ENCODE results near the gene TREX2. TPM values are rescaled to one million over a fixed set of nuclear protein-coding genes. Genes with fewer than 3 reads are reported as not detected.

Gene TREX2
- total RNA-seq, 1 experiment from 2014 or later: 2.9 TPM

DNA sequence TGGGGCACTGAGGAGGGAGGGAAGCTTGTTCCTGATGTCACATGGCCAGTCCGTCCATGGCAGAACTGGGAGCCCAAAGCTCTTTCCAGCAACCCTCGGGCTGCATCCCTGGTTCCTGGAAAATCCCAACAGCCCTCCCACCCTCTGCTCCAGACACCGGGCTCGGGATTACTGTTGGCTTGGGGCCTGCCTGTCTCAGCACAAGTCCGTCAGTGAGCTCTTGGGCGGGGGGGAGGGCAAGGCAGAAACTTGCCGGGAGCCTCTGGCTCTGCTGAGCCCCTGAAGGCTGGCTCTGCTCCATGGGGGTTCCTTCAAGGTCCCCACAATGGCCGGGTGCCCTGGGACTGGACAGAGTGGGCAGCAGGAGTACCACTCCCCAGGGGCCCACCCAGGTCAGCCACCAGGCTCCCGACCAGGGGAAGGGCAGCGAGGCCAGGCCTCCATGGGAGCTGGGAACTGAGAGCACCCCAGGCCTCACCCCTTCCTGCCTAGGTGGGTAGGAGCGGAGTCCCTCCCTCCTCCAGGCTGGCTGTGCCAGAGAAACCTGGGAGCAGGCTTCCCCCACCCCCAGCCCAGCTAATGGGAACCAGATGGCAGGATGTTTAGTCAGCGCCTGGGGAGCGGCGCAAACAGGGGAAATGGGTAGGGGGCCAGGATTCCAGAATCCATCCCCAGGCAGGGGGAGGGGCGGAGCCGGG lies 31.0 kb upstream of the TREX2 start (continued):
- TF ChIP-seq REST (IDR thresholded peaks at IDR 0.05; ENCODE audit: low read depth): no peak
- no peak for TF ChIP-seq EZH2 (IDR thresholded peaks at IDR 0.05)
- TF ChIP-seq JUND (IDR thresholded peaks at IDR 0.05): no peak
- no peak for TF ChIP-seq FOSL1 (IDR thresholded peaks at IDR 0.05; ENCODE audit: low read depth)
- no peak for TF ChIP-seq POLR2AphosphoS5 (IDR thresholded peaks at IDR 0.05; ENCODE audit: low read depth, low read length)
- no peak for TF ChIP-seq SP1 (IDR thresholded peaks at IDR 0.05; ENCODE audit: low read depth)
- TF ChIP-seq POLR2A (IDR thresholded peaks at IDR 0.05; ENCODE audit: borderline replicate concordance, extremely low read depth, insufficient read depth, insufficient read length): no peak

- no peaks in the 10 kb centered on the region for H3K9me3 ChIP-seq (ENCODE audit: control insufficient read depth in 1 of 2, insufficient read depth in 1 of 2, low read depth in 1 of 2, low read length in 2 of 2)
- ATAC-seq: no peak
- POLR2A ChIA-PET: no interaction called here
- TF ChIP-seq TCF7L2 (IDR thresholded peaks at IDR 0.05; ENCODE audit: borderline replicate concordance, extremely low read depth, insufficient read depth, insufficient read length): no peak
- no peak for TF ChIP-seq ZFX (IDR thresholded peaks at IDR 0.05)
- TF ChIP-seq CBX3 (IDR thresholded peaks at IDR 0.05; ENCODE audit: low read depth): no peak
- no peak for TF ChIP-seq POLR2A (IDR thresholded peaks at IDR 0.05; ENCODE audit: borderline replicate concordance, extremely low read depth, insufficient read depth, insufficient read length)
- TF ChIP-seq CTCF (IDR thresholded peaks at IDR 0.05 in 2 of 3, conservative IDR thresholded peaks at IDR 0.05 in 1 of 3; ENCODE audit: borderline replicate concordance in 1 of 3, insufficient read depth in 1 of 3, low read depth in 2 of 3, low read length in 2 of 3): no peak
- no peak for TF ChIP-seq EZH2 (IDR thresholded peaks at IDR 0.05)
- TF ChIP-seq, protein P1, sequence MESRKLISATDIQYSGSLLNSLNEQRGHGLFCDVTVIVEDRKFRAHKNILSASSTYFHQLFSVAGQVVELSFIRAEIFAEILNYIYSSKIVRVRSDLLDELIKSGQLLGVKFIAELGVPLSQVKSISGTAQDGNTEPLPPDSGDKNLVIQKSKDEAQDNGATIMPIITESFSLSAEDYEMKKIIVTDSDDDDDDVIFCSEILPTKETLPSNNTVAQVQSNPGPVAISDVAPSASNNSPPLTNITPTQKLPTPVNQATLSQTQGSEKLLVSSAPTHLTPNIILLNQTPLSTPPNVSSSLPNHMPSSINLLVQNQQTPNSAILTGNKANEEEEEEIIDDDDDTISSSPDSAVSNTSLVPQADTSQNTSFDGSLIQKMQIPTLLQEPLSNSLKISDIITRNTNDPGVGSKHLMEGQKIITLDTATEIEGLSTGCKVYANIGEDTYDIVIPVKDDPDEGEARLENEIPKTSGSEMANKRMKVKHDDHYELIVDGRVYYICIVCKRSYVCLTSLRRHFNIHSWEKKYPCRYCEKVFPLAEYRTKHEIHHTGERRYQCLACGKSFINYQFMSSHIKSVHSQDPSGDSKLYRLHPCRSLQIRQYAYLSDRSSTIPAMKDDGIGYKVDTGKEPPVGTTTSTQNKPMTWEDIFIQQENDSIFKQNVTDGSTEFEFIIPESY (IDR thresholded peaks at IDR 0.05; ENCODE audit: extremely low read depth, insufficient replicate concordance, low read length): no peak
Measured at GRCh38 chrX:153475751-153476281, 30.0 kb upstream of the TREX2 start.

More at GRCh38 chrX:153475751-153476281, 30.0 kb upstream of the TREX2 start:
- H3K9me2 ChIP-seq (ENCODE audit: insufficient read depth): no peaks in the 10 kb centered on the region
- DNase-seq (ENCODE audit: low read depth, low spot score): no peak
- no peak overlapping the region for H2AFZ ChIP-seq (ENCODE audit: low read depth, low read length, poor library complexity, severe bottlenecking)
- H3K79me2 ChIP-seq (ENCODE audit: insufficient read depth, low read length): no peaks in the 10 kb centered on the region
- H4K20me1 ChIP-seq (ENCODE audit: insufficient read depth): no peaks in the 10 kb centered on the region
- no peaks in the 10 kb centered on the region for H3K36me3 ChIP-seq (ENCODE audit: control insufficient read depth in 1 of 2, insufficient read depth in 2 of 2, low read length in 2 of 2)
- no peak overlapping the region for H3K4me2 ChIP-seq (ENCODE audit: low read length)
- no peak overlapping the region for H3K4me3 ChIP-seq (replicated peaks in 1 of 2; ENCODE audit: low read depth in 1 of 2, low read length in 2 of 2)
- RAD21 ChIA-PET (ENCODE audit: low non-redundant PET in 1 of 2, low total read pairs in 2 of 2, uncharacterized antibody in 2 of 2, unreplicated experiment in 2 of 2): no interaction called here
- intact Hi-C loops (cut with micrococcal nuclease): no loop called here
- no peaks in the 10 kb centered on the region for H3K27me3 ChIP-seq (ENCODE audit: insufficient read depth, low read length)
- no peak overlapping the region for H3K9ac ChIP-seq (ENCODE audit: low read length)
- CTCF ChIA-PET: no interaction called here
- BruUV-seq (replicated peaks): no TSS peak
- peaks cover 0 to 5% of the 10 kb centered on the region in 2 experiments; a peak in 1 of 4 replicates for H3K4me1 ChIP-seq (ENCODE audit: control insufficient read depth in 1 of 2, insufficient read depth in 2 of 2, low read length in 2 of 2)
- H3K27ac ChIP-seq (ENCODE audit: low read depth, low read length): no peak overlapping the region
